Measurements from ENCODE around the gene ARL14EP.
A peak's percentile ranks its signal among the peaks of the same experiment; 100 is the strongest.

ARL14EP gene

DNA sequence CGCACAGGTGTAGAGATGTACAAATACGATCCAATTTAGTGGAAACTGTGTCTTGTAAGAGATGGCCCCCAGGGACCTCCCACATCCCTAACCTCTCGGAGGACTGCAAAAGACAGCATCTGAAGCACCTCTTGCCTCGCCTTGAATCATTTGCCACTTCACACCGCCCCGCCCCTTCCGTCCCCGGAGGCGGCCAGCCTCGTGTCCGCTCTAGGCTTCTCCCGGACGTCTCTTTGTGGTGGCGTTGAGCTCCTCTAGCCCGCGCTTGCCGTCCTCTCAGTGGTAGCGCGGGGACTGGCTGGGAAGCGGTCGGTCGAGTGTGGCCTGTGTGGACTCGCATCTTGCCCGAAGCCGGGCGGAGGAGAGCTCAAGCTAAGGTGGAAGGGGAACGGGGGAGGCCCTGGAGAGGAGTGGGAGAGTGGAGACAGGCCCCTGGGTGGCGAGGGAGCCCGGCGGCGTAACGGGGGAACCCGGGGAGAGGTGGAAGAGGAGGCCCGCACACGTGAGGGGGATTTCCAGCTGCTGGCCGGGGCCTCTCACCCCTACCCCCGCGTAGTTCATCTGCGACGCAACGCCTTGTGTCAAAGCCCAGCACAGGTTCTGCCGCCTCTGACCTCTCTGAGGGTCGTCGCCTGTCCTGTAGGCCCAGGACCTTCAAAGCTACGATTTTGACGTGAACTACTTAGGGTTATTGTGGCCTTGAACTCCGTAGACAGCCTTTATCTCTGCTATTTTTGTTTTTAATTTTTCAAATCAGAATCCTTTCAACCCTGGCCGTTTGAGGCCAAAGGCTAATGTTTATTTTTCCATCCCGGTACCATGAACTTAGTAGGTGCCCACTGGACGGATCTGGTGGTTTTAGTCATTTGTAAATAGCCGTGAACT lies at the start of gene ARL14EP:
TSS of gene ARL14EP (plus strand) at position 279 of the 885 bp plus-strand sequence. CDS start 7,845 bp downstream, outside the sequence.
- Mint-ChIP-seq H3K27me3 (peaks cover 13% of the 10 kb centered on the region), H3K9me3 (no peaks in the 10 kb centered on the region)

DNA sequence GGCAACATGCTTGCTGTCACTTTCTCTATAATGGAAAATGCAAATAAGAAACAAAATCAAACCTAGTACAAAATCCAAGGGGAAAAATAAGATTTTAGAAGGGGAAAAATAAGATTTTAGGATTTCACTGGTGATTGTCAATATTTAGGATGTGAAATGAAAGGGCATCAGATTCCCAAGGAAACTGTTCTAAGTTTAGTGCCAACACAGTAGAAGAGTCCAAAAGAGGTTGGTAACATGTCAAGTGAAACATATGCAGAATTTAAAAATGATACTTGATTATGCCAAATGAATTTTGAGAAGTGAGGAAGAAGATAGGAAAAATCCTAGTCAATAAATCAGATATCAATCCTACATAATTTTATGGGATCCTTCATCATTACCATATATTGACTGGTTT lies 45.7 kb upstream of the ARL14EP start:
- Mint-ChIP-seq H3K4me1 (peaks cover 17% of the 10 kb centered on the region), H3K27me3 (peaks cover 25% of the 10 kb centered on the region), H3K9me3 (no peaks in the 10 kb centered on the region), H3K4me3 (no peak overlapping the region), H3K27ac (no peak overlapping the region), H3K36me3 (no peaks in the 10 kb centered on the region)
- ATAC-seq, result no peak

More for the DNA sequence above, at the start of gene ARL14EP:
- peaks cover 5% of the 10 kb centered on the region for H3K36me3 Mint-ChIP-seq
- peak within 1 kb of the TSS; percentile 98 for H3K4me3 Mint-ChIP-seq
- ATAC-seq, result peak; percentile 99
- peak within 1 kb of the TSS; percentile 98 for H3K27ac Mint-ChIP-seq
- H3K4me1 Mint-ChIP-seq, result peaks cover 30% of the 10 kb centered on the region

DNA sequence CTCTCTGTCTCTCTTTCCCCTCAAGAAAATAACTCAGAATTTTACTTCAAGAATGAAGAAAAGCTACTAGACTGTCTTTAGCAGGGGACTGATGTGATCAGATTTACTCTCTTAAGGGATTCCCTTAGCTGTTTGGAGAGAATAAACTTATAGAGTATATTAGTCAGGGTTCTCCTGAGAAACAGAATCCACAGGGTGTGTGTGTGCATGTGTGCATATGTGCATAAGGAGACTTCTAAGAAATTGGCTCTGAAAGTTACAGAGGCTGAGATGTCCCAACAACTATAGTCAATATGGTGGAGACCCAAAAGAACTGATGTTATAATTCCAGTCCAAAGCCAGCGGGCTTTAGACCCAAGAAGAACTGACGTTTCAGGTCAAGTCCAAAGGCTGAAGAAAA lies 43.1 kb upstream of the ARL14EP start:
- Mint-ChIP-seq H3K27ac (no peak overlapping the region), H3K4me3 (no peak overlapping the region)
- ATAC-seq, result no peak

DNA sequence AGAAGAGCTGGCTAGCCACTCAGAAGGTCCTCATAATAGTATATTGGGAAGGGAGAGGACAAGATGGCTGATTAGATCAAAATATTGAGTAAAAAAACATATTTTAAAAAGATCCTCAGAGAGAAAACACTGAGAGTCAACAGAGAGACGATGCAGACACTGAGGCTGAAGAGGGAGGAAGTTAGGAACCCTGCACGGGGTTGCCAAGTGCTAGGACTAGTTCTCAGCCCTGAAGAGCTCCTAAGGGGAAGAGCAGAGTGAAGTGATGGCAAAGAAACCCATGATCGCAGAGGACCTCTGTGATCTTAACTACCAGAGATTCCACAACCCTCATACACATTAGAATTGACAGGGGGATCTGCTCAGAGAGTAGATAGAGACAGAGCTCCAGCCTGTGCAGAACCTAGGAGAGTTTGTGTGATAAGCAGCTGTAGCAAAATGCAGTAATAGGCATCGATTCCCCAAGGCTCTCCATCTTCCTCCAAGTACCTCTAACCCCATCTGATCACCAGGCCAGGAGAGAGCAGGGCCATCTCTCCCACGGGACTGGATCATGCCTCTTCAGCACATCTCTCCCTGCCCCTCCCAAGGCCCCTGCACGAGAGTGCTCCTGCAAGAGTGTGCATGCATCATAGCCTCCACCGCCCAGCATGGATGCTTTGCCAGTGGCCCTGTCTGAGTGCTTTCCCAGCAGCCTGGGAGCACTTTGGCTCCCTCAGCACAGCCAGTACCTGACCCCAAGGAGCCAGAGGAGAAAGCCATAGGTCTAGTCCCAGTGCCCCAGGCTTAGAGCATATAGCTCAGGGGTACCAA lies 41.2 kb upstream of the ARL14EP start:
- peak overlapping the region; percentile 2 for H3K4me3 Mint-ChIP-seq
- ATAC-seq, result peak; percentile 47
- H3K27me3 Mint-ChIP-seq, result no peaks in the 10 kb centered on the region
- peaks cover 20% of the 10 kb centered on the region for H3K4me1 Mint-ChIP-seq
- H3K36me3 Mint-ChIP-seq, result no peaks in the 10 kb centered on the region
- H3K9me3 Mint-ChIP-seq, result peaks cover 2% of the 10 kb centered on the region
- H3K27ac Mint-ChIP-seq, result no peak overlapping the region

More for the DNA sequence above, 43.1 kb upstream of the ARL14EP start:
- Mint-ChIP-seq H3K9me3 (peaks cover 2% of the 10 kb centered on the region), H3K4me1 (peaks cover 20% of the 10 kb centered on the region), H3K27me3 (peaks cover 4% of the 10 kb centered on the region), H3K36me3 (no peaks in the 10 kb centered on the region)

DNA sequence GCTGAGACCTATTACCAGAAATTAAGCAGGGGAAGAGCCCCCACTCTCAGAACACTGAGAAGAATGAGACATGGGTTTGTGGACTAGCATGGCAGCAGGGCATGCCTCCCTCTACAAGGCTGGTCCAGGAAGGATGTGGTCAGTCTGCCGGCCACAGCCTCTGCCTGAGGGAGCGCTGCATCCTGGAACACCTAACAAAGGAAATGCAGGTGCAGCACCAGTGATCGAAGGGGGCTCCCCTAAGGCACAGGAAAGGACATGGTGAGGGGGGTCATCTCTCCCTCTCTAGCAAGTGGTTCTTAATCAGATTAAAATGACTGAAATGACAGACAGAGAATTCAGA lies 40.6 kb upstream of the ARL14EP start:
- H3K36me3 Mint-ChIP-seq, result no peaks in the 10 kb centered on the region
- no peaks in the 10 kb centered on the region for H3K27me3 Mint-ChIP-seq
- H3K27ac Mint-ChIP-seq, result no peak overlapping the region
- no peak overlapping the region for H3K4me3 Mint-ChIP-seq
- peaks cover 2% of the 10 kb centered on the region for H3K9me3 Mint-ChIP-seq
- peak; percentile 55 for ATAC-seq
- peaks cover 20% of the 10 kb centered on the region for H3K4me1 Mint-ChIP-seq

DNA sequence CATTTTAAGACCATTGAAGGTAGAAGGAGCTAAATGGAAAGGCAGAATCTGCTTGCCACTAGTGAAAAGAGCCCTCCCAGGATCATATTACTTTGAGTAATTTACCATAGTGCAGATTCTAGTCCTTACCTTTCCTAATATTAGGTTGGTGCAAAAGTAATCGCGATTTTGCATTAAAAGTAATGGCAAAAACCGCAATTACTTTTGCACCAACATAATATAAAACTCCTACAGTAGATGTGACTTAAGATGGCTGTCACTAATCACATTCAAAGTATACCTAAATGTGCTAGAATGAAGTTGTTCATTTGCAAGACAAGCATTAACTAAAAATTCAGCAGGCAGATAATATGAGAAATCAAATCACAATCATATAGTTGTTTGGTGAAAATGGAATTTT lies 38.1 kb upstream of the ARL14EP start:
- H3K9me3 Mint-ChIP-seq, result peaks cover 2% of the 10 kb centered on the region
- no peak overlapping the region for H3K27ac Mint-ChIP-seq
- no peaks in the 10 kb centered on the region for H3K27me3 Mint-ChIP-seq
- H3K36me3 Mint-ChIP-seq, result no peaks in the 10 kb centered on the region
- H3K4me1 Mint-ChIP-seq, result peaks cover 20% of the 10 kb centered on the region
- no peak overlapping the region for H3K4me3 Mint-ChIP-seq
- ATAC-seq, result no peak

DNA sequence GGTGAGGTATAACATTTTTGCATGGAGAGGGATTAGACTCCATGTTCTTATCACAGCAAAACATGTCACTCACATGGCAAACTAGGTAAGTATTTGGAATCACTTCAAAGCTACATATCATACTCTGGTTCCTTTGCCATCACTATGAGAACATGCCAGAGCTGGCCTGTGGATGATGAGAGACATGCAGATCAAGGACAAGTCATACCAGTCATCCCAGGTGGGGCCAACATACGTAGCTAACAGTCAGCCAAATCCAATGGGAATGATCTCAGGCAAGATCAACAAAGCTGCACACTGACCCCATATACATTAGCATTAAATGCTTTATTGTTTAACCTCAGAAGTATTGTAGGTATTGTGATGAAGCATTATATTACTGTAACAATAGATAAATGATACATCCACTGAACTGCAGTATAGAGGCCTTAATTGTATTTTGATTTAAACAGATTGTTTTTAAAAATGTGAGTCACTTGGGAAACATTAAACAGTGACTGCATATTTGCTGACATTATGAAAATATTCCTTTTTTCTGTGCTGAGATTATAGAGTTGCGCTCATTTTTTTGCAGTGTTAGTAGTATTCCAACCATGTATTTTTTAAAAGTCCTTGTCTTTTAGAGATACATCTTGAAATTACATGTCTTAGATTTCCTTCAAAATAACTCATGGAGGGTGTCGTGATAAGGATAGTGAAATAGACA lies 37.3 kb upstream of the ARL14EP start:
- Mint-ChIP-seq H3K27me3 (no peaks in the 10 kb centered on the region), H3K27ac (no peak overlapping the region), H3K4me1 (peaks cover 19% of the 10 kb centered on the region), H3K36me3 (no peaks in the 10 kb centered on the region), H3K4me3 (no peak overlapping the region), H3K9me3 (peaks cover 2% of the 10 kb centered on the region)
- no peak for ATAC-seq

DNA sequence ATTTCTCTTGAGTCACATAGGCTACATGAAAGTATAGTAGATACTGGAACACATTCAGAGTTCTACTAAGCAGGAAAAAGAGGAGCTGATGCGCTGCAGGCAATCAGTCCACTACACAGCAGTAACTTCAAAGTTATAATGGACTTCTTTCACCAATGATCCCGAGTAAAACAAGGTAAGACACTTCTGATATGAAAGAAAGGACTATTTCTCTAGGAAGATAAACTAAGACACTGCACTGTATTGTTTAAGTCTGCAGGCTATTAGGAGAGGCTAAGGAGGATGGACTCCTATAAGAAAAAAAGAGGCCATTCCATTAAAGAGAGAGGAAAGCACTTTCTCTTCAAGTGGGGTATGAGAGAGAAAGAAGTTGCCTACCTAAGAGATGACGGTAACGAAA lies 31.6 kb upstream of the ARL14EP start:
- no peak overlapping the region for H3K27ac Mint-ChIP-seq
- no peaks in the 10 kb centered on the region for H3K36me3 Mint-ChIP-seq
- H3K4me3 Mint-ChIP-seq, result no peak overlapping the region
- H3K4me1 Mint-ChIP-seq, result no peaks in the 10 kb centered on the region
- ATAC-seq, result no peak
- H3K27me3 Mint-ChIP-seq, result no peaks in the 10 kb centered on the region
- no peaks in the 10 kb centered on the region for H3K9me3 Mint-ChIP-seq

DNA sequence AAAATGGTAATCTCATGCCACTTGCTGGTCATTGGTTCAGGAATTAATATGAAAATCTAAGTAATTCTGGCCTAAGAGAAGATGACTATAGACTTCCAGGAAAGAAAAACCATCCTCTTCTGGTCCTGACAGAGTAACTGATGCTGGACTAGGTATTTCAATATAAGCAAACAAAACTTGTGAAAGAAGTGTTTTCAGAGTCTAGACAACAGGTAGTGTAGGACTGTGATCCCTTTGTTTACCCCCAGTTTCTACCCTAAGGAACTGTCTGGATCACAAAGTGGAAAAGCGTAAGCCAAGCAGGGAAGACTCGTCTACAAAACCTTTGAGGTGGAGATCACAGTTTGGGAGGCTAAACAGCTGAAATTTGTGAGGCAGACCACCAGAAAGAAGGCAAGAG lies 30.4 kb upstream of the ARL14EP start:
- H3K36me3 Mint-ChIP-seq, result no peaks in the 10 kb centered on the region
- no peak overlapping the region for H3K4me3 Mint-ChIP-seq
- H3K4me1 Mint-ChIP-seq, result no peaks in the 10 kb centered on the region
- ATAC-seq, result no peak
- H3K27ac Mint-ChIP-seq, result no peak overlapping the region
- no peaks in the 10 kb centered on the region for H3K27me3 Mint-ChIP-seq
- no peaks in the 10 kb centered on the region for H3K9me3 Mint-ChIP-seq

DNA sequence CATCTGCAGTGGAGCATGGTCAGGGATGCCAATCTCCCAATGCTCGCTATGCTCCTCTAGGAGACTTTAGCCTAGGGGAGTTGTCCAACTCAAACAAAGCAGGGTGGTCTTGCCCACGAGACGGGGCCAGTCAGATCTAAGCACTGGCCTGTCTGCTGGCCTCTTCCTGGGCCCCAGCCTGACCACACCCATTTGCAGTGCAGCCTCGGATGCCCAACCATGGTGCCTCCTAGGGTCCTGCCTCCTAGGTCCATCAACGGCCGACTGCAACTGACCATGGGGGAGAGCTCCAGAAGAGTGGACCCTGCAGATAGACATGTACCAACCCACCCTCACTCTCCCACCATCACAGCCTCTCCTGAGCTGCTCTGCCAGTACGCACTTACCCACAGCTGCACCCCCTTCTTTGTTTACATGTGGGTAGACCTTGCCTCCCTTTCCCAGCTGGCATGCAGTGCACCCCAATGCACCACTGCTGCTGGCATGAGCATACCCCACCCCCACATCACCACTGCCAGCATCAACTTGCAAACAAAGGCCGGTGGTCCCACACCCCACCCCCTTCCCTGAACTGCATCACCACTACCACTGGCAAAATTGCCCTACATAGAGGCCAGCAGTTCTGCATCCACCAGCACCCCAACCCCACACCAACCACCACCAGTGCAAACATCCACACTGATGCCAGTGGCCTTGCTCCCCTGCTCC lies 27.6 kb upstream of the ARL14EP start:
- Mint-ChIP-seq H3K36me3 (no peaks in the 10 kb centered on the region), H3K4me3 (no peak overlapping the region), H3K27me3 (no peaks in the 10 kb centered on the region), H3K9me3 (no peaks in the 10 kb centered on the region), H3K27ac (no peak overlapping the region), H3K4me1 (no peaks in the 10 kb centered on the region)
- peak; percentile 27 for ATAC-seq

DNA sequence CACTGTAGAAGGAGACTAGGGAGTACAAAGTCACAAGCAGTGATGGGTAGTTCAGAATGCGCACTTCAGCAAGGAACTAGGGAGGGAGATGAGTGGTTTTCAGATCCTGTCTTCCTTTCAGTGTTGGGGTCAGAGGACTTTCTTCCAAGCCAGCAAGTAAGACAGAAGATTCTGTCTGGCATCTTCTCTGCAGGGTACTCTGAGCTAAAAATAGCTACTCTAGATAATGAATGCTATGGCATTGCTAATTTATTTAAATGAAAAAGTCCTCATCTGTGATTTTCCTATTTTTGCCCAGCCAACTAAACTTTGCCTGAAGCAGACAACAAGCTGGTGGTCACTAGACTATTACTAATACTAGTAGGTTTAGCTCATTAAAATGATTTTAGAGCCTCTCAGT lies 18.3 kb upstream of the ARL14EP start:
- no peak for ATAC-seq
- no peaks in the 10 kb centered on the region for H3K9me3 Mint-ChIP-seq
- H3K27ac Mint-ChIP-seq, result no peak overlapping the region

DNA sequence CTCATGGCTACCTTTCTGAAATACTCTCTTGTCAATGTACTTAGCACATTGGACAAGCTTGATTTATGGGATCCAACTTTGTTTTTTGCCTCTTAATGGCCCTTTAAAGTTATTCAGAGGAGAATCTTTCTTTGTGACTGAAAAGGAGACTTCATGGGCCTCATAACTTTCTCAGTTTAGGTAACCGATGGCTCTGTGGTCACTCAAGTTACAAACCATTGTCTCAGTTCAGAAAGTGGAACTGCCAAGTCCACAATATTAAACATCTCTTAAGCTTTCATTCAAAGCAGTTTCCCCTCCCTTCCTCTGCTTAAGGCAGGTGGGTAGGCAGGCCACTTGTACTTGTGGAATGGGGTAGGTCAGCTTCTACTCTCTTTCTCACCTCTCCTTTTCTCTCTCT lies 12.3 kb upstream of the ARL14EP start:
- H3K9me3 Mint-ChIP-seq, result peaks cover 4% of the 10 kb centered on the region
- H3K4me3 Mint-ChIP-seq, result no peak overlapping the region
- H3K27me3 Mint-ChIP-seq, result peaks cover 11% of the 10 kb centered on the region
- H3K27ac Mint-ChIP-seq, result no peak overlapping the region
- no peak for ATAC-seq
- H3K36me3 Mint-ChIP-seq, result peaks cover 4% of the 10 kb centered on the region
- no peaks in the 10 kb centered on the region for H3K4me1 Mint-ChIP-seq

More for the DNA sequence above, 18.3 kb upstream of the ARL14EP start:
- Mint-ChIP-seq H3K27me3 (peaks cover 10% of the 10 kb centered on the region), H3K36me3 (no peaks in the 10 kb centered on the region), H3K4me3 (no peak overlapping the region), H3K4me1 (no peaks in the 10 kb centered on the region)

DNA sequence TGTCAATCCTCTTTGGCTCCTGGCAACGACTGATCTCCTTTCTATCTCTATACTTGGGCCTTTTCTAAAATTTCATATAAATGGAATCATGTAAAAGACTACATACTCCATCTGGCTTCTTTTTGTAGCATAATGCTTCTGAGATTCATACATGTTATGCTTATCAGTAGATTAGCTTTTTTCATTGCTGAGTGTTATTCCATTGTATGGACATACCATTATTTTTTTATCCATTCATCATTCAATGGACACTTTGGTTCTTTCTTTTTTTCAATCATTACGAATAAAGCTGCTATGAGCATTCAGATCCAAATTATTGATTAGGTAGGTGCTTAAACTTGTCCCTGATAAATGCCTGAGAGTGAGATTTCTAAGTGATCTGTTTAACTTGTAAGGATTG lies 11.7 kb upstream of the ARL14EP start:
- no peak overlapping the region for H3K4me3 Mint-ChIP-seq
- H3K27me3 Mint-ChIP-seq, result peaks cover 11% of the 10 kb centered on the region
- peaks cover 4% of the 10 kb centered on the region for H3K36me3 Mint-ChIP-seq
- H3K9me3 Mint-ChIP-seq, result peaks cover 4% of the 10 kb centered on the region
- no peak for ATAC-seq
- H3K27ac Mint-ChIP-seq, result no peak overlapping the region
- H3K4me1 Mint-ChIP-seq, result no peaks in the 10 kb centered on the region

DNA sequence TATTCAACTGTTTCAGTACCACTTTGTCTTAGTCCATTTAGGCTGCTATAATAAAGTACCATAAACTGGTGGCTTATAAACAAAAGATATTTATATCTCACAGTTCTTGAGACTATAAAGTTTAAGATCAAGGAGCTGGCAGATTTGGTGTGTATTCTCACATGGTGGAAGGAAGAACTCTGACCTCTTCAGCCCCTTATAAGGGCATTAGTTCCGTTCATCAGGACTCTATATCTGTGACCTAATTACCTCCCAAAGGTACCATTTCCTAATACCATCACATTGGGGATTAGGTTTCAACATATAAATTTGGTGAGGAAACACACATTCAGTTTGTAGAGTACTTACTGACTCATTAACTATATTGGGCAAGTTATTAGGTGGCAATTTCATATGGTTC lies 10.7 kb upstream of the ARL14EP start:
- Mint-ChIP-seq H3K27ac (no peak overlapping the region), H3K4me1 (no peaks in the 10 kb centered on the region), H3K36me3 (peaks cover 4% of the 10 kb centered on the region), H3K27me3 (peaks cover 11% of the 10 kb centered on the region), H3K4me3 (no peak overlapping the region), H3K9me3 (peaks cover 4% of the 10 kb centered on the region)
- ATAC-seq, result no peak

DNA sequence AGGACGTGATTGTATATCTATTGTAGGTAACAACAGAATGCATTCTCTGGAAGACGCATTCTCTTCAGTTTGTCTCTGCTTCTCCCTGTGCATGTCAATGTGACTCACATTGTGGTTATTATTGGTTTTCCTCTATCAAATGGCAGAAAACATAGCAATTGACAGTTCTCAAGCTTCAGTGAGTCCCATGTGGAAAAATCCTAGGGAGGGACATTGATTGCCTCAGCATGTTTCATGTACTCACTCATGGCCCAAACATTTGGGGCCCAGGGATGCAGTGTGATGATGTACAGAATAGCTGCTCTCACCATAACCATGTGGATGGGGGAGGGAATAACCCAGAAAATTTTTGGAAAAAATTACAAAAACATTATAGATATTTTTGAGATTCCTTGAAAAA lies 9.3 kb upstream of the ARL14EP start:
- Mint-ChIP-seq H3K9me3 (peaks cover 4% of the 10 kb centered on the region), H3K4me1 (no peaks in the 10 kb centered on the region), H3K36me3 (peaks cover 4% of the 10 kb centered on the region), H3K27me3 (peaks cover 11% of the 10 kb centered on the region), H3K27ac (no peak overlapping the region), H3K4me3 (no peak overlapping the region)
- ATAC-seq, result no peak

All from stimulated activated memory B cell treated with anti-CD40 and anti-IgM and Interleukin-4, amounts not matched to agents 10 μg/mL and 1 μg/mL and 100 μg/mL, for 72 hours (primary cell).